ENCODE results near the gene HCCS. TPM values are rescaled to one million over a fixed set of nuclear protein-coding genes. Genes with fewer than 3 reads are reported as not detected.

Gene HCCS
- total RNA-seq, 1 experiment from 2014 or later = 28.2 TPM

DNA sequence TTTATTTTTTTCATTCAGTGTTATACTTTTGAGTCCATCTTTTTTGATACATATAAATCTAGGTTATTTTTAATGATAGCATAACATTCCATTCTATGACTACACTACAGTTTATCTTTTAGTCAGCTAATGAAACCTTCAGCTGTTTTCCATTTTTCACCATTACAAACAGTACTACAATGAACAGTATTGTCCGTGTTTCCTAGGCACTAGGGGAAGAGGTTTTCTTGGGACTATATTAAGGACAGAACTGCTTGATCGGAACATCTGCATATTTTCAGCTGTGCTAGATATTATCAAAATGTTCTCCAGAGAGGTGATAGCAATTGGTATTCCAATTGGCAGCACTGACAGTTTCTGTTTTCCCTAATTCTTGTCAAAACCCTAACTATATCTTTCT, 44.3 kb upstream of the HCCS start:
- no peak overlapping the region for H3K27ac ChIP-seq (ENCODE audit: low read depth, low read length)
- no peak overlapping the region for H3K9ac ChIP-seq (ENCODE audit: low read length)
- no peaks in the 10 kb centered on the region for H3K79me2 ChIP-seq (ENCODE audit: insufficient read depth, low read length)
- no peak for TF ChIP-seq CBX3 (IDR thresholded peaks at IDR 0.05; ENCODE audit: low read depth)
- ChIA-PET CTCF (no interaction called here), POLR2A (no interaction called here), RAD21 (ENCODE audit: low non-redundant PET in 1 of 2, low total read pairs in 2 of 2, uncharacterized antibody in 2 of 2, unreplicated experiment in 2 of 2) (no interaction called here)
- no peaks in the 10 kb centered on the region for H3K4me1 ChIP-seq (ENCODE audit: control insufficient read depth in 1 of 2, insufficient read depth in 2 of 2, low read length in 2 of 2)
- H3K36me3 ChIP-seq (ENCODE audit: control insufficient read depth in 1 of 2, insufficient read depth in 2 of 2, low read length in 2 of 2) = no peaks in the 10 kb centered on the region
- no peaks in the 10 kb centered on the region for H3K9me3 ChIP-seq (ENCODE audit: control insufficient read depth in 1 of 2, insufficient read depth in 1 of 2, low read depth in 1 of 2, low read length in 2 of 2)
- no peak overlapping the region for H3K4me2 ChIP-seq (ENCODE audit: low read length)
- no peak overlapping the region for H3K4me3 ChIP-seq (replicated peaks in 1 of 2; ENCODE audit: low read depth in 1 of 2, low read length in 2 of 2)
- BruUV-seq (replicated peaks) = no TSS peak
- ATAC-seq (no peak), DNase-seq (ENCODE audit: low read depth, low spot score) (no peak)
- no peaks in the 10 kb centered on the region for H3K27me3 ChIP-seq (ENCODE audit: insufficient read depth, low read length)
- H4K20me1 ChIP-seq (ENCODE audit: insufficient read depth) = no peaks in the 10 kb centered on the region
- intact Hi-C loops (cut with micrococcal nuclease) = no loop called here
- no peak overlapping the region for H2AFZ ChIP-seq (ENCODE audit: low read depth, low read length, poor library complexity, severe bottlenecking)
- no peaks in the 10 kb centered on the region for H3K9me2 ChIP-seq (ENCODE audit: insufficient read depth)

GRCh38 chrX:11073381-11073780, 37.8 kb upstream of the HCCS start:
- no peaks in the 10 kb centered on the region for H3K79me2 ChIP-seq (ENCODE audit: insufficient read depth, low read length)
- DNase-seq (ENCODE audit: low read depth, low spot score) (no peak), ATAC-seq (no peak)
- H3K4me1 ChIP-seq (ENCODE audit: control insufficient read depth in 1 of 2, insufficient read depth in 2 of 2, low read length in 2 of 2) = no peaks in the 10 kb centered on the region
- BruUV-seq (replicated peaks) = no TSS peak
- TF ChIP-seq, protein P1, sequence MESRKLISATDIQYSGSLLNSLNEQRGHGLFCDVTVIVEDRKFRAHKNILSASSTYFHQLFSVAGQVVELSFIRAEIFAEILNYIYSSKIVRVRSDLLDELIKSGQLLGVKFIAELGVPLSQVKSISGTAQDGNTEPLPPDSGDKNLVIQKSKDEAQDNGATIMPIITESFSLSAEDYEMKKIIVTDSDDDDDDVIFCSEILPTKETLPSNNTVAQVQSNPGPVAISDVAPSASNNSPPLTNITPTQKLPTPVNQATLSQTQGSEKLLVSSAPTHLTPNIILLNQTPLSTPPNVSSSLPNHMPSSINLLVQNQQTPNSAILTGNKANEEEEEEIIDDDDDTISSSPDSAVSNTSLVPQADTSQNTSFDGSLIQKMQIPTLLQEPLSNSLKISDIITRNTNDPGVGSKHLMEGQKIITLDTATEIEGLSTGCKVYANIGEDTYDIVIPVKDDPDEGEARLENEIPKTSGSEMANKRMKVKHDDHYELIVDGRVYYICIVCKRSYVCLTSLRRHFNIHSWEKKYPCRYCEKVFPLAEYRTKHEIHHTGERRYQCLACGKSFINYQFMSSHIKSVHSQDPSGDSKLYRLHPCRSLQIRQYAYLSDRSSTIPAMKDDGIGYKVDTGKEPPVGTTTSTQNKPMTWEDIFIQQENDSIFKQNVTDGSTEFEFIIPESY (IDR thresholded peaks at IDR 0.05; ENCODE audit: extremely low read depth, insufficient replicate concordance, low read length) = no peak
- no peak for TF ChIP-seq SIN3A (IDR thresholded peaks at IDR 0.05; ENCODE audit: low read depth)
- no peak for TF ChIP-seq TCF7L2 (IDR thresholded peaks at IDR 0.05; ENCODE audit: borderline replicate concordance, extremely low read depth, insufficient read depth, insufficient read length)
- TF ChIP-seq EZH2phosphoT487 (IDR thresholded peaks at IDR 0.05; ENCODE audit: borderline replicate concordance) = no peak
- TF ChIP-seq SP1 (IDR thresholded peaks at IDR 0.05; ENCODE audit: low read depth) = no peak
- TF ChIP-seq FOSL1 (IDR thresholded peaks at IDR 0.05; ENCODE audit: low read depth) = no peak
- TF ChIP-seq MAX (IDR thresholded peaks at IDR 0.05) = no peak
- no peak for TF ChIP-seq RAD21 (IDR thresholded peaks at IDR 0.05; ENCODE audit: low read depth)
- TF ChIP-seq SRF (IDR thresholded peaks at IDR 0.05; ENCODE audit: low read depth) = no peak
- TF ChIP-seq REST (IDR thresholded peaks at IDR 0.05; ENCODE audit: low read depth) = no peak
- no peak for TF ChIP-seq YY1 (IDR thresholded peaks at IDR 0.05; ENCODE audit: extremely low read depth, insufficient replicate concordance, low read depth, low read length)
- CTCF ChIA-PET = no interaction called here
- H3K9me3 ChIP-seq (ENCODE audit: control insufficient read depth in 1 of 2, insufficient read depth in 1 of 2, low read depth in 1 of 2, low read length in 2 of 2) = no peaks in the 10 kb centered on the region
- H3K4me3 ChIP-seq (replicated peaks in 1 of 2; ENCODE audit: low read depth in 1 of 2, low read length in 2 of 2) = no peak overlapping the region
- POLR2A ChIA-PET = no interaction called here
- H3K9ac ChIP-seq (ENCODE audit: low read length) = no peak overlapping the region
- RAD21 ChIA-PET (ENCODE audit: low non-redundant PET in 1 of 2, low total read pairs in 2 of 2, uncharacterized antibody in 2 of 2, unreplicated experiment in 2 of 2) = no interaction called here
- intact Hi-C loops (cut with micrococcal nuclease) = no loop called here
- no peak overlapping the region for H3K27ac ChIP-seq (ENCODE audit: low read depth, low read length)
- H3K4me2 ChIP-seq (ENCODE audit: low read length) = no peak overlapping the region
- H3K36me3 ChIP-seq (ENCODE audit: control insufficient read depth in 1 of 2, insufficient read depth in 2 of 2, low read length in 2 of 2) = no peaks in the 10 kb centered on the region
- no peaks in the 10 kb centered on the region for H3K27me3 ChIP-seq (ENCODE audit: insufficient read depth, low read length)
- H3K9me2 ChIP-seq (ENCODE audit: insufficient read depth) = no peaks in the 10 kb centered on the region
- H2AFZ ChIP-seq (ENCODE audit: low read depth, low read length, poor library complexity, severe bottlenecking) = no peak overlapping the region
- H4K20me1 ChIP-seq (ENCODE audit: insufficient read depth) = no peaks in the 10 kb centered on the region
